ENCODE results near the gene CNKSR1. TPM values are rescaled to one million over a fixed set of nuclear protein-coding genes. Genes with fewer than 3 reads are reported as not detected.

CNKSR1 gene
- polyA plus RNA-seq, 10 donors = 0.97 to 3.9 (median 2.1) TPM

DNA sequence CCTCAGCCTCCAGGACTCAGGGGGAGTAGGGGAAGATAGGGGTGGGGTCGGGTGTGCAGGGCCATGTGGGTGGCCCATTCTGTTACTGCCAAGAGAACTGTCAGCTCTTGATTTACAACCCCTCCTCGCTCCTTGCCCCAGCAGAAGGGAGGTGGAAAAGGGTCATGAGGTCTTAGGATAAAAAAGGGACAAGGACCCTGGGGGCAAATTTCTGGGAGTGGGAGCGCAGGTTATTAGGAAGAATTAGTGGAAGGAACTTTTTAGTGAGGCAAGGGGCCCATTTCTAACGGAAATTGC is 17.6 kb upstream of the CNKSR1 start:
- no peak for DNase-seq

DNA sequence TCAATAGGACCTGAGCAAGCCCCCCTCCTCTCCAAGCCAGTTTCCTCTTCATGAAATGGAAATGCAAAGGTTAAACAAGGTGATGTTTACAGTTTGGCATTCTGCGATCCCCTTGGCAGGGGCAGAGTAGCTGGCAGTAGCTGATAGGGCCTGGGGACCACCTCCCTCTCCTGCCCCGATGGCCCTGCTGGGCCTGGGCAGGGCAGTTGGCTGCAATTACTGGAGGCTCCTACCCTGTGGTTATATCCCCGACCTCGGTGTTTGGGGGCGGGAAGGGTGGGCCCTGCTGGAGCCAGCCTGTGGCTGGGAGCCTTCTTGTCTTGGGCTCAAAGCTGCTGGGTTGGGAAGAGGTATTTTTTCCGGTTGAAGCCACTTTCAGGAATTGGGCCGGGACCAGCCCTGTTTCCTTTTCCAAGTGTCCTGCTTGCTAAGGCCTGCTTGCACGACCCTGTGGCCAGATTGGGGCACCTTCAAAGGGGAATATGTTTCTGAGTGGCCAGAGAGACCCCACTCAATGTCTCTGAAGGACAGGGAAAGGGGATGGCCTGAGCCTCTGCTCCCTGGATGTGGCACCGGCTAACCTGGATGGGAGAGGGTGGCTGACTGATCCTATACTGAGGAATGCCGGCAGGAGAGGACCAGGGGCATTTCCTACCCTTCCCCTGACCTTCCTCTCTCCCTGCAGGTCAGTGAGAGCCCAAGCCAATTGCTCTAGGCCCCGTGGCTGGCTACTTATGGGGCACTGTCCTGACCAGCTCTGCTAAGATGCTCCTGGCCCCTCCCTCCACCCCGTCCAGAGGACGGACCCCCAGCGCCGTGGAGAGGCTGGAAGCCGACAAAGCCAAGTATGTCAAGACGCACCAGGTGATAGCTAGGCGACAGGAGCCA is 16.5 kb upstream of the CNKSR1 start:
- DNase-seq = no peak

DNA sequence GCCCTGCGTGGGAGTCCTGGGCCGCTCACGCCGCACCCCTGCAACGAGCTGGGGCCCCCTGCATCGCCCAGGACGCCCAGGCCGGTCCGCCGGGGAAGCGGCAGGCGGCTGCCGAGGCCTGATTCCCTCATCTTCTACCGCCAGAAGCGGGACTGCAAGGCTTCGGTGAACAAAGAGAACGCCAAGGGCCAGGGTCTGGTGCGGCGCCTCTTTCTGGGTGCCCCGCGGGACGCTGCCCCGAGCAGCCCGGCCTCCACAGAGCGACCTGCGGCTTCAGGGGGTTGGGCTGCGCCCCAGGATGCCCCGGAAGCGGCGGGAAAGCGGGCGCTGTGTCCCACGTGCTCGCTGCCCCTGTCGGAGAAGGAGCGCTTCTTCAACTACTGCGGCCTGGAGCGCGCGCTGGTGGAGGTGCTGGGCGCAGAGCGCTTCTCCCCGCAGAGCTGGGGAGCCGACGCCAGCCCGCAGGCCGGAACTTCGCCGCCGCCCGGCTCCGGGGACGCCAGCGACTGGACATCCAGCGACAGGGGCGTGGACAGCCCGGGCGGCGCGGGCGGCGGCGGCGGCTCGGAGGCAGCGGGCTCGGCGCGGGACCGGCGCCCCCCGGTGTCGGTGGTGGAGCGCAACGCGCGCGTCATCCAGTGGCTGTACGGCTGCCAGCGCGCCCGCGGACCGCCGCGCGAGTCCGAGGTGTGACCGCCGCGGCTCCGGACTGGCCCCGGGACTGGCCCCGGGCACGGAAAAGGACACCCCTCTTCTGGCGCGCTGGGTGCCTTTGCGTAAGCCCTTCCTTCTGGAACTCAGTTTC is 15.7 kb upstream of the CNKSR1 start:
- peak in 2 of 3 donors; percentile 67 to 83 for DNase-seq

DNA sequence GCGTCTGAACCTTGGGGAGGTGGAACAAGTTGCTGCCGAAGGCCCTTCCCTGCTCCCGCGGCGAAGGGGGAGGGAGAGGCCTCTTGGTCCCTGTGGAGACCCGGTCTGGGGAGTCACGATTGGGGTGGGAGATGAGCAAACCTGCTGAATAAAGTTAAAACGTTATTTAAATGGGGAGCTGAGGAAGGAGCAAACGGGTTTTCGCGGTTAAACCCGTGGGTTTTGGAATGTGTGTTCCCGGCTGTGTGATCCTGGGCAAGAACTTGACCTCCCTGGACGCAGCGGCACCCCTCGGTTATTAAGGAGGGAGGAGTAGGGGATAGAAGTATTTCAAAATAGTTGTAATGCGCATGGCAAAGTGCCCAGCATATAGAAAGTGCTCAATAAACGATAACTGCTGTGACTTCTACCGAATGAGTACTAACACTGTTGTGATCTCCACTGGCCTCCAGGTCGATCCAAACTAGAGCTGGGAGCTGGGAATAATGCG is 15.0 kb upstream of the CNKSR1 start:
- no peak for DNase-seq

DNA sequence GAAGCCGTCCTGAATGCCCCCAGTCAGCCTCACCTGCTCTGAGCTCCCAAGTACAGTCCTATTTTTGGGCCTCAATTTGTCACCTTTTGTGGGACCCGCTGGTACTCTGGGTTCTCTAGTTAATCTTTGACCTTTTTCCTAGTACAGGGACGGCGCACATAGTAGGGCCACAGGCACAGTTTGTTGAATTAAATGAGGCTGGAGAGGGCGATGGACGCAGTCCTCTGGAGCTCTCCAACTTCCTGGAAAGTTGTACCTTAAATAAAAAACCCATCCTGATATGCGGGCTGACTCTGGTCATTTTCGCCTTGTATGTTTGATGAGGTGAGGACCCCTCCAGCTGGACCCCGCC is 13.6 kb upstream of the CNKSR1 start:
- DNase-seq = no peak

DNA sequence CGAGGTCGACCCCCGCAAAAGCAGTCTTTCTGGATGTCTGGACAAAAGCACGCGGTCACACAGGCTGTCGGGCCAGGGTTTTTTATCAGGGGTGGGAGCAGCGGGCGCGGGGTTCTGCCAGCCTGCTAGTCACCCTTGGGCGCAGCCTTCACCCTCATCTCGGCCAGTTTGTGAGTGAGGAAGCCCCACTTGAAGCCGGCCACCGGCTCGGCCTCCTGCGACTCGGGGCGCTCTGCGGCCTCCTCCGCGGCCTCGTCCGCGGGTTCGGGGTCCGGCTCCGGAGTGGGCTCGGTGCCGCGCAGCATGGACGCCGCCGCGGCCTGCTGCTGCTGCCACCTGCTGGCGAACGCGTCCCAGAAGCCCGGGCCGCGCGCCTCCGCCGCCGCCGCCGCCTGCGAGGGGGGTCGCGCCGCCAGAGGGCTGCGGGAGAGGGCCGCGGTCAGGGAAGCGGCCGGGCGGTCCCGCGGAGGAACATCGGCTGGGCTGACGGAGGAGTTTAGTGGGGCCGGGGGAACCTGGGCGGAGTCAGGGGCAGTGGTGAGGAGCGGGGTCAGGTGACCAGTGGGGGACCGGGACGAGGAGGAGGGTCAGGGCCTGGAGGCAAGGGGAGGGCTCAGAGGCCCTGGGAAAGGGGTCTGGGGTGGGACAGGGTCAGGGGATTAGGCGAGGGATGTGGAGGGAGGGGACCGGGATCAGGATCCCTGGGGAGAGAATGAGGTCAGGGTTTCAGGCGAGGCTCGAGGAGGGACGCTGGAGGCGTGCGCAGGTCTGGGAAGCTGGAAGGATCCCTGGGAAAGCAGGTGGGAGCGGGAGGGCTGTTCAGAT is 13.0 kb upstream of the CNKSR1 start:
- peak in 1 of 3 donors; percentile 76 for DNase-seq

DNA sequence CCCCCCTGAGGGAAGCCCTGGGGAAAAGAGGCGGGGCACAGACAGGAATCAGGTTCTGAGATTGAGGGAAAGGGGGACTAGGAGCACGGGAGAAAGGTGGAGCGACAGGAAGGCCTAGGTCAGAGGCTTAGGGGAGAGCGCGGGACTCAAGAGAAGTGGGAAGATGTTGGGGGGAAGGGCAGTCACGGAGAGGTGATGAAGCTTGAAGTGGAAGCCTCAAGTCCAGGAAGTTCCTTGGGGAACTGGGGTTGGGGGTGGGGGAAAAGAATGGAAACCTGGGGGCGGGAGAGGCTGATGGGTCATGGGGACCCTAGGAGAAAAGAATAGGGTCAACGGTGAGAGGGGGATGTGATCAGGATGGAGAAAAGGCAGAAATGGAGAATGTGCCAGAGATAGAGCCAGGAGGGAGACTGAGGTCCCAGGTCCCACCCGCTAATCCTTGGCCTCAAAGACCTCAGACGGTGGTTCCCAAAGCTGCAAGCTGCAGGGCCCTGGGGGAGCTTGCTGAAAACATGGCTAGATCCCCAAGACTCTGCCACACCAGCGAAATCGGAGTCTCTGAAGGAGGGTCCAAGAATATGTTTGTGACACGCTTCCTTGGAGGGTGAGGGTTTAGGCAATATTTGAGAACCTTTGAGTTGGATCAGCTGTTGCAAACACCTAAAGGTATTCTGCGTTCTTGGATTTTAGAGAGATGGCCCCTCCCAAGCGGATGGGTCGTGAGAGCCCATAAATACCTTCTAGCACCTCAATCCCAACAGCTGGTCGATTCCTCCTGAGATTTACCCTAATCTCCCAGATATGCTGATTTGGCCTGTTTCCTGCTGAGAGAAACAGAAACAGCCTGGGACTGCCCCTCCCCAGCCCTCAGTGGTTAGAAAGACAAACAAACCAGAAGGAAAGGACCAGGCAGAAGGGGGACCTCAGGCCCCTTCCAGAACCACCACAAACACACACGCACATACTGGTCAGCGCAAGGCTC is 12.1 kb upstream of the CNKSR1 start:
- DNase-seq = no peak

DNA sequence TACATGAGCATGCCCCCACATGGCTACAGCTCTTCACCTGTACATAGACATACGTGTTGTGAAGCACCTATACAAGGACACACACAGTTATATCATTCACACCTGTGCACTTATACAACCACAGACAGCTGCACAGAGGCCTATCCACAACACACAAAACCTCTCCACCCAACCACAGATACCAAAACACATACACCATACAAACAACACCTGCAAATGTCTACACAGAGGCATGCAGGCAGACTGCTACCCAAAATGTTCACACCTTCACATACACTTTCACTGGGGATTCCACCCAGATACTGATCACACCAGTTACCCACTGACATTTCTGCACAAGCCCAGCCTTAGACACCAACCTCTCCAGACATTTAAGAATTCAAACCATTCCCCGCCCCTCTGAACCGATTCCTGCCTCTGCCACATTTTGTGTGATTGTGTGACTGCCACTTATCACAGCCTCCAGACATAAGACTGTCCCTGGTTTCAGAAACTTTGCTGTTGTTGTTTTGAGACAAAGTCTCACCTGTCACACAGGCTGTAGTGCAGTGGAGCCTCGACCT is 10.5 kb upstream of the CNKSR1 start:
- DNase-seq = no peak

DNA sequence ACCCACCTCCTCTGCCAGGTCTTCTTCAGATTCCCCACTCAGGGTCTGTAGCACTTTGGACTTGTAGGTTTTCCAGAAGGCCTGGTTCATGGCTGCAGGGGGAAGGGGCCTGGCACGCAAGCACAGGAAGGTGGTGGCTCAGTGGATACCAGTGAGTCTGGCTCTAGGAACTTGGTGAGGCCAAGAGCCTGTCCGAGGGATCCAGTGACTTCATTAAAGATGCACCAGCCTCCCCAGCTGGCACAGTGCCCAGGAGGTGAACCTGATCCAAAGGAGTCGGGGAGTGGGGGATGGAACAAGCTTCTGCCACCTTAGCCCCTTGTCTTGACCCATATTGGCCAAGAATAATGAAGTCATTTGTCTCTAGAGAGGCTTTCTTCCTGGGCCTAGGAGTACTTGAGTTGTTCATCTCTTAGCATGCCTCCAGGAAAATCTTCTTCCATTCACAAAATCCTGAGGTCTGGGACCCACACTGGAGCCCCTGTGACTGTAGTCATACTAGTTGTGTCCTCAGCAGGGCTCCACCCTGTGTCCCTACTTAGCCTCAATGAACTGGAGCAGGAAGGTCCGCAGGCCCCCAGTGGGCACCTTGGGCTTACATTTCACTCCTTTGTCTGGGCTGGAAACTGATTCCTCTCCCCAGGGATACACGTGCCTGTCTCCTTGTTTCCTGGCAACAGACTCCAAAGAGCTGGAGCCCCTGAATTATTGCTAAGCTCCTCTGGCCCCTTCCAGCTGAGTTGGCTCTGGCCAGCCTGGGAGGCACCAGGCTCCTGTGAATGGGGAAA is 8.7 kb upstream of the CNKSR1 start, which contains the start of gene C1orf232:
Gene C1orf232, minus strand, starts transcription at position 554 of the 788 bp plus-strand sequence. Its CDS starts 464 bp downstream, at position 90.
- no peak for DNase-seq

DNA sequence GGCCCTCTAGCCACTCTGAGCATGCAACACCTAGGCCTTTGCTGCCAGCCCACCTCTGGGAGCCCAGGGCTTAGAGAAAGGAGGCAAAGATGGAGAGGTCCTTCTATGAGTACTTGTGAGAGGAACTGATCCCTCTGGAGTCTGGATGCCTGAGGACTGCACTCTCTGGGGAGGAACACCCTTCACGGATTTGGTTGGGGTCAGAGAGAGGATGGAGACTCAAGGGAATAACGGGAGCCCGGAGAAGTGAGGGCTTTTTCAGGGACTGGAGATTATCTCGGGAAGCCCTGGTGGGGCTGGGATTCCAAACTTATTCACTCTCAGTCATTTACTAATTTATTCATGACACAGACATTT is 8.1 kb upstream of the CNKSR1 start:
- DNase-seq = no peak

DNA sequence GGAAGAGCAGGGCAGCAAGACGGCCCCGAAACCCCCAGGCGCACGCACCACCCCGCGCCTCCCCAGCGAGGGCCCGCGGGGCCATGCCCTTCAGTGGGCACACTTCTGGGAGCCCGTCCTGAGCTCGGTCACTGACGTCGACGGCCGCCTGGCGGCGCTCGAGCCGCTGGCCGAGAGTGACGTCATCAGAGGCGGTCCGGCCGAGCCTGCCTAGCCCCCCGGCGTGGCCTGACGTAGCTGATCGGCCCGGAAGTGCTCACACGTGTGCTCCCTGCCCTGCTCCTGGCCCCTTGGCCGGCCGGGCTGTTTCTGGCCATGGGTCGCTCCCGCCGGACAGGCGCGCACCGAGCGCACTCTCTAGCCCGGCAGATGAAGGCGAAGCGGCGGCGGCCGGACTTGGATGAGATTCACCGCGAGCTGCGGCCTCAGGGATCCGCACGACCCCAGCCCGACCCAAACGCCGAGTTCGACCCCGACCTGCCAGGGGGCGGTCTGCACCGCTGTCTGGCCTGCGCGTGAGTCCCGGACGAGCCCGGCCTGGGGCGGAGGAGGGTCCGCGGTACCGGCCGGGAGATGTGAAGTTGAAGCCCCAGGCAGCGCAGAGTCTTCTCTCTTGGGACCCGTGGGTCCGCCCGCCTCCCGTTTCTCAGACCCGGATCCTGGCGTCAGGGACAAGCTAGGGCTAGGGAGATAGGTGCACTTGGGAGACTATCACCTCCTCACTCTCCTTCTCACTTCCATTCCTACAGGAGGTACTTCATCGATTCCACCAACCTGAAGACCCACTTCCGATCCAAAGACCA is 7.4 kb upstream of the CNKSR1 start, which contains the start of gene ZNF593:
Gene ZNF593, plus strand, starts transcription at position 240 of the 803 bp plus-strand sequence. Its CDS starts 76 bp downstream, at position 316.
- DNase-seq = peak; percentile 86 to 95 (median 92)

DNA sequence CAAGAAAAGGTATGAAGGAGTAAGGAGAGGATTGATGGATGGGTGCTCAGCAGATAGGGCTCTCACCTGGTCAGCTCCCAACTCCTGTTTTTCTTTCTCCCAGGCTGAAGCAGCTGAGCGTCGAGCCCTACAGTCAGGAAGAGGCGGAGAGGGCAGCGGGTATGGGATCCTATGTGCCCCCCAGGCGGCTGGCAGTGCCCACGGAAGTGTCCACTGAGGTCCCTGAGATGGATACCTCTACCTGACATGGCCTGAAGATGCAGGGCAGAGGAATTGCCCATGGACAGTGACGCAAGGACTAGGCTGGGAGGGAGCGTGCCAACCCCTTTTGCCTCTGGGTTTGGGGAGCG is 6.8 kb upstream of the CNKSR1 start:
- DNase-seq = no peak

DNA sequence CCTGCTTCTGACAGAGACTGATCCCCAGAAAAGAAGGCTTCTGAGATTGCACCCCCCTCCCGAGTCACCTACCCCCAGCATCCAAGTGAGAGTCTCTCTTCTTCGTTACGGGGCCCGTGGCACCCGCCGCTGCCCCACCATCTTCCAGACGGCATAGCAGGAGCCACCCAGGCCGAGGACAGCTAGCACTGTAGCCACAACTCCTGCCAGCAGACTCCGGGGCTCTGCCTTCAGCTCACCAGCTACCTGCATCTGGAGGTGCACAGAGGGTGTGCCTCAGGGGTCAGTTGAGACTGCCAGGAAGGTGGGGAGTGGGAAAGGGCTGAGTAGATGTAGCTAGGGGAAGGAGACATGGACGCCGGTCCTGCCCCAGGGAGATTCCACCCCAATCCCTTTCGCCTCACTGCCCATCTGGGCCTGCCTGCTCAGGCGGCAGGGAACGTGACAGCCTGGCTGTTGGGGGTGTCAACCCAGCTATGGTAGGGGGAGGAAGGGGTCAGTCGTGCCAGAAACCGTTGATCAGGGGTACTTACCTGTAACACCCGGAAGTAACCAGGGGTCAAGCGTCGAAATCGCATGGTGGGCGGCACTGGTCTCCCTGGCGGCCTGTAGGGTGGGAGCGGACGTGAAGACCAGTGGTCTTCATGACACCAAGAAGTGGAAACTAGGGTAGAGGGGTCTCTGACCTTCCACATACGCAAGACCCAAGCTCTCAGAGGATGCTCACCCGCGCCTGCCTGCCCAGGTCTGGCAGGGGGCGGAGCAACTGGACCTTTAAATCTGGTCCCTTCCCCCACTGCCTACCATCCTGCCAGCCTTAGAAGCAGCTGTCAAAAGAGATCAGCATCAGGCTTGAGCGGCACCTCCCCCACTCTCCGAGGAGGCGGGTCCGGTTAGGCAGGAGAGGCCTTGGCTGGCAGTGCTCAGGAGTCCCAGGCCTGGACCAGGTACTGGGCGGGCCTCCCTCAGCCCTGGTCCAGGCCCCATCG is 5.9 kb upstream of the CNKSR1 start, which contains the start of gene ZNF593OS:
Gene ZNF593OS, minus strand, starts transcription at position 749 of the 989 bp plus-strand sequence. Its CDS starts 171 bp downstream, at position 578.
- no peak for DNase-seq

DNA sequence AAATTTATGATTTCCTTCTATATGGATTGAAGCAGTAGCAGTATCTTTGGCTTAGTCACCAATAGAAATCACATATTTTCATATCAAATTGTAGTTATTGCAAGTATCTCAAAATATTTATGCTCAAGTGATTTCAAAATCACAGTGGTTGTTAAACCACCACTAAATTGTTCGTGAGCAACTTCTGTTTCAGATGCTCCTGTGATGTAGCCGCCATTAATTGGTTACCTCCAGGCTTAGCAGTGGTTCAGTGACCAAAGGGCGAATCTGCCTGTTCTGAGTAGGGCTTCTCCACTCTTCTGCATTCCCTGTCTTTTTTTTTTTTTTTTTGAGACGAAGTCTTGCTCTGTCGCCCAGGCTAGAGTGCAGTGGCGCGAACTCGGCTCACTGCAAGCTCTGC is 1.9 kb upstream of the CNKSR1 start:
- DNase-seq = no peak

DNA sequence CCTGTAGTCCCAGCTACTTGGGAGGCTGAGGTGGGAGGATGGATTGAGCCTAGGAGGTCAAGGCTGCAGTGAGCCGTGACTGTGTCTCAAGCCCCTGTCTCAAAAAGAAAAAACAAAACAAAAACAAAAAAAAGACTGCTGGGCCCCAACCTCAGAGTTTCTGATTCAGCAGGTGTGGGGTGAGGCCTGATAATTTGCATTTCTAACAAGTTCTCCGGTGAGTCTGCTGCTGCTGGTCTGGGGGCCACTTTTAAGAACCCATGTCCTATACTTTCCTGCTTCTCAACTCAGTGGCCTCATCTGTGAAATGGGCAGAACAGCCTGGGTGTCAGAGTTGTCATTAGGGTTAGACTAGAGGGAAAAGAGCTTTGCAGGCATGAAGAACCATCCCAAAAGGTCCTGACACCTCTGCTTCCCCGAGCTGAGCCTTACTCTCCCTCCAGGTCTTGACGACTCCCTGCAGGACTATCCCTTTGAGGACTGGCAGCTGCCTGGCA is 2.8 kb downstream of the CNKSR1 start:
- no peak for DNase-seq

DNA sequence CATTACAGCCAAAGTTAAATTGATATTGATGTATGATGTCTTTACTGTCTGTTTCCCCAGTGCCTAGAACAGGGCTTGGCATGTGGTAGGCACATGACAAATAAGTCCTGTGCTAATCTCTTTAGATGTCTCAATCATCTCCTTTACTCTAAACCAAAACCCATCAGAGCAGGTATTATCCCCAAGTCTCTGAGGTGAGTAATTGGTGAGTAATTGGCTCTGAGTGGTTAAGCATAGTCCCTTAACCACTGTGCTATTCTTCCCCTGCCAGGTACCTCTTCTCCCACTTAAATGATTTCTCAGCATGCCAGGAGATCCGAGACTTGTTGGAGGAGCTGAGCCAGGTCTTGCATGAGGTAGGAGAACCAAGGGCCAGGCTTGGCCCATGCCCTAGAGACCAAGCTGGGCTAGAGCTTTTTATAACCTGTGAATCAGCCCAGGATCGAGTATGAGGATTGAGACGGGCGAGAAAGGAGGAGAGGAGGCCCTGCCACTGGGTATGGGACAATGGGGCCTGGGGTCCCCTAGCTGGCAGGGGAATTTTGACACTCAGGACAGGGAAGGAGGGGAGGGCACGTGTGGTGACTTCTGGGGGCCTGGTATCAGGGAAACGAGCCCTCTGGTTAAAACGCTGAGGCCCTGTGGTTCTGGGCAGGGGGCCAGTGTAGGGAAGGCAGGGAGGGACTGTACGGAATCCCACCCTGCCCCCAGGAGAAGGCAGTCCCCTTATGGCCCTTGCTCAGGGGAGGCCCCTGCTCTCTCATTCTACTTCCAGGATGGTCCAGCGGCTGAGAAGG is 4.5 kb downstream of the CNKSR1 start:
- DNase-seq = no peak

Measured in muscle of back (tissue), 11 donors.